ENCODE data around the gene CTDSPL. TPM values are rescaled to one million over a fixed set of nuclear protein-coding genes. Genes with fewer than 3 reads are reported as not detected.

Gene CTDSPL
- total and polyA plus RNA-seq, 2 of the 8 experiments (the other 6 are each of a cell fraction or from before 2014, with no cell fraction given) = 20.3 to 42.2 TPM

DNA sequence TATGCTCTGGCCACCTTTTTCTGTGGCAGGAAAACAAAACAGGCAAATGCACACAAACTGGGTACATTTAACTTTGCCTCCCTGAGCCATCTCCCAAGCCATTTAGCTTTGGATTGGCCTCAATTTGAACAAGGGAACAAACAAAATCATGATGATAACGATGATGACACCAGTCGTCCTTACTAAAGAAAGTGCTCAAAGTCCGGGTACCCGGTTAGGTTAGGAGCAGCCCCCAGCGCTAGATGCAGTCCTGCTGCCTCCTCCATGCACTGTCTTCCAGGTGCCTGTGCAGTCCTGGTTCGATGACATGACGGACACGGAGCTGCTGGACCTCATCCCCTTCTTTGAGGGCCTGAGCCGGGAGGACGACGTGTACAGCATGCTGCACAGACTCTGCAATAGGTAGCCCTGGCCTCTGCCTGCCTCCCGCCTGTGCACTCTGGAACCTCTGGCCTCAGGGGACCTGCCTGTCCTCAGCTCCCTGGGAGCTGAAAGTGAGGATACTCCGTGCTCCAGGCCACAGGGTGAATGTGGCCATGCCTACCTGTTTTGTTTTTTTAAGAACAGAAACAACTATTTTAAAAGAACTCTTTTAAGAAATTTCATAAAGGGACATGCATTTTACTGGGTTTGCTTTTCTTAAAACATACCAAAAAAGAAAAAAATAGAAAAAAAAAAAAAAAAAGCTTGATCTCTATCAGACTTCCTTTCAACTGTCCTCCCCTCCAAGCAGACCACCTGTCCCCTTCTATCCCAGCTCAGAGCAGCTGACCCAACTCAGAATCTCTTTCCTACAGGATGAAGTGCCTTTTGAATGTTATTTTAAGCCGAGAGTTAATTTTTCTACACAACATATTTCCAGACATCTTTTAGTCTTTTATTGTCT is 119.0 kb downstream of the CTDSPL start:
- H3K27ac ChIP-seq (ENCODE audit: low read depth, low read length) = no peak overlapping the region
- no peak overlapping the region for H2AK5ac ChIP-seq (ENCODE audit: low read depth, low read length)
- no peak for TF ChIP-seq TBP (IDR thresholded peaks at IDR 0.05; ENCODE audit: low read depth, low read length)
- TF ChIP-seq RNF2 (IDR thresholded peaks at IDR 0.05; ENCODE audit: borderline replicate concordance, low read depth, low read length, missing control alignments, poor library complexity, severe bottlenecking) = no peak
- no peak for TF ChIP-seq GTF2F1 (IDR thresholded peaks at IDR 0.05; ENCODE audit: borderline replicate concordance, low read depth, low read length)
- no peak for TF ChIP-seq RBBP5 (IDR thresholded peaks at IDR 0.05; ENCODE audit: borderline replicate concordance, low read depth, low read length)
- TF ChIP-seq, protein P1, sequence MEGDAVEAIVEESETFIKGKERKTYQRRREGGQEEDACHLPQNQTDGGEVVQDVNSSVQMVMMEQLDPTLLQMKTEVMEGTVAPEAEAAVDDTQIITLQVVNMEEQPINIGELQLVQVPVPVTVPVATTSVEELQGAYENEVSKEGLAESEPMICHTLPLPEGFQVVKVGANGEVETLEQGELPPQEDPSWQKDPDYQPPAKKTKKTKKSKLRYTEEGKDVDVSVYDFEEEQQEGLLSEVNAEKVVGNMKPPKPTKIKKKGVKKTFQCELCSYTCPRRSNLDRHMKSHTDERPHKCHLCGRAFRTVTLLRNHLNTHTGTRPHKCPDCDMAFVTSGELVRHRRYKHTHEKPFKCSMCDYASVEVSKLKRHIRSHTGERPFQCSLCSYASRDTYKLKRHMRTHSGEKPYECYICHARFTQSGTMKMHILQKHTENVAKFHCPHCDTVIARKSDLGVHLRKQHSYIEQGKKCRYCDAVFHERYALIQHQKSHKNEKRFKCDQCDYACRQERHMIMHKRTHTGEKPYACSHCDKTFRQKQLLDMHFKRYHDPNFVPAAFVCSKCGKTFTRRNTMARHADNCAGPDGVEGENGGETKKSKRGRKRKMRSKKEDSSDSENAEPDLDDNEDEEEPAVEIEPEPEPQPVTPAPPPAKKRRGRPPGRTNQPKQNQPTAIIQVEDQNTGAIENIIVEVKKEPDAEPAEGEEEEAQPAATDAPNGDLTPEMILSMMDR (IDR thresholded peaks at IDR 0.05; ENCODE audit: control extremely low read depth in 1 of 3, insufficient read depth in 1 of 3, low read depth in 1 of 3, low read length in 3 of 3) = no peak
- no peak for TF ChIP-seq SAP30 (IDR thresholded peaks at IDR 0.05; ENCODE audit: insufficient read depth, insufficient replicate concordance, low read length)
- no peak for TF ChIP-seq KDM5A (IDR thresholded peaks at IDR 0.05; ENCODE audit: low read length)

More for the DNA sequence above, 119.0 kb downstream of the CTDSPL start:
- Histone ChIP-seq H2AFZ (ENCODE audit: low read length) (no peak overlapping the region), H3K23me2 (ENCODE audit: low read depth, low read length) (no peaks in the 10 kb centered on the region; the same call in 1 of the 2 replicates), H3K4me2 (ENCODE audit: insufficient read depth in 1 of 2, low read depth in 2 of 2, low read length in 2 of 2) (no peak overlapping the region), H4K20me1 (replicated peaks in 1 of 2; ENCODE audit: control insufficient read depth in 1 of 2, insufficient read depth in 2 of 2, low read length in 2 of 2) (no peaks in the 10 kb centered on the region), H4K91ac (replicated peaks; ENCODE audit: insufficient read length, low read length) (no peak overlapping the region), H3K27me3 (replicated peaks in 1 of 4; ENCODE audit: control insufficient read depth in 3 of 4, extremely low read depth in 1 of 4, insufficient read depth in 3 of 4, low read length in 3 of 4) (no peaks in the 10 kb centered on the region), H3K18ac (ENCODE audit: extremely low read depth, low read length) (no peak overlapping the region), H3K4ac (replicated peaks; ENCODE audit: insufficient read length, low read depth, low read length) (no peak overlapping the region), H4K8ac (ENCODE audit: extremely low read depth, insufficient read depth, low read length) (no peak overlapping the region; the same call in none of the 2 replicates), H3K36me3 (ENCODE audit: control insufficient read depth in 2 of 4, insufficient read depth in 4 of 4, low read length in 3 of 4) (peaks cover 0 to 5% (median 1%) of the 10 kb centered on the region in 4 experiments; a peak in 5 of 8 replicates), H3K9me3 (ENCODE audit: insufficient read depth in 2 of 2, low read depth in 1 of 2, low read length in 1 of 2) (no peaks in the 10 kb centered on the region), H3K9ac (replicated peaks in 1 of 4; ENCODE audit: extremely low read depth in 1 of 4, low read depth in 3 of 4, low read length in 3 of 4) (no peak overlapping the region), H3K79me1 (ENCODE audit: low read depth, low read length) (no peaks in the 10 kb centered on the region), H3K4me3 (ENCODE audit: extremely low read depth in 1 of 4, insufficient read depth in 2 of 4, low read depth in 3 of 4, low read length in 4 of 4) (no peak overlapping the region), H3K4me1 (replicated peaks in 1 of 4; ENCODE audit: control insufficient read depth in 3 of 4, insufficient read depth in 4 of 4, low read length in 3 of 4) (no peaks in the 10 kb centered on the region), H2BK5ac (ENCODE audit: low read depth, low read length) (no peak overlapping the region), H3K23ac (ENCODE audit: insufficient read length) (no peak overlapping the region), H2BK20ac (ENCODE audit: low read length) (no peak overlapping the region), H2BK15ac (ENCODE audit: low read length) (no peak overlapping the region), H3K14ac (ENCODE audit: insufficient read length) (no peak overlapping the region), H2BK120ac (replicated peaks; ENCODE audit: low read depth, low read length) (no peak overlapping the region), H3K56ac (replicated peaks; ENCODE audit: insufficient read length, low read depth, low read length) (no peak overlapping the region), H3K79me2 (ENCODE audit: control insufficient read depth in 1 of 2, insufficient read depth in 2 of 2, low read length in 2 of 2) (no peaks in the 10 kb centered on the region), H4K5ac (ENCODE audit: insufficient read length, low read depth, low read length) (no peak overlapping the region), H2BK12ac (ENCODE audit: low read depth, low read length) (no peak overlapping the region)
- FAIRE-seq = no peak
- no peak for DNase-seq (ENCODE audit: low read depth in 1 of 2, low spot score in 2 of 2)
- WGBS, 2 experiments (ENCODE audit: extremely low coverage in 1 of 2, insufficient coverage in 1 of 2, insufficient read length in 1 of 2, insufficient replicate concordance in 2 of 2, low coverage in 1 of 2, low lambda C conversion rate in 2 of 2, missing lambda C conversion rate in 1 of 2) = 87% methylated on average over 14 of the region's 14 CpGs; no CpG with 5 or more reads in 1 of the 2 experiments
- CTCF ChIA-PET (ENCODE audit: partially characterized antibody) = interaction anchor here (0.7 to 7.3 kb wide), 8 partner anchors 12 to 176 kb away, joined by 3 to 52 read pairs (median 6); no protein-coding TSS in a partner anchor
- POLR2A ChIA-PET (ENCODE audit: partially characterized antibody) = interaction anchor here (0.7 kb wide), 1 partner anchor 282 kb away, joined by 3 read pairs; no protein-coding TSS in a partner anchor
